HL-60 (cell line): Measurements from ENCODE around the gene PIK3C3.

Experiments used
- DNase-seq, 2 experiments: peaks; one replicate each; pipeline ENCODE4 v3.0.0-alpha.2; 2010 to 2020; ENCODE audit warnings: low read depth in 1 of 2, low spot score in 1 of 2
- H3K27ac ChIP-seq: fragments of 250-450 bp; sonication (Bioruptor Pico); replicated peaks from 2 replicates; pipeline ENCODE4 v1.5.1; 2020; ENCODE audit warnings: mild to moderate bottlenecking, moderate library complexity
- H3K27me3 ChIP-seq: fragments of 250-450 bp; sonication (Bioruptor Pico); 2 replicates; pipeline ENCODE4 v1.5.1; 2021; ENCODE audit warnings: mild to moderate bottlenecking, moderate library complexity; ENCODE audit not compliant: insufficient read depth, poor library complexity, severe bottlenecking
- H3K4me3 ChIP-seq: replicated peaks from 2 replicates; pipeline ENCODE4 v1.5.1; 2011; ENCODE audit warnings: mild to moderate bottlenecking, control low read depth, low read length; ENCODE audit not compliant: insufficient read depth
- CTCF ChIP-seq: IDR thresholded peaks from one replicate; pipeline ENCODE4 v1.5.1; 2011; ENCODE audit warnings: low read length, control low read depth, inconsistent platforms; ENCODE audit not compliant: insufficient read depth
- GABPA ChIP-seq: IDR thresholded peaks from 2 replicates; pipeline ENCODE4 v1.6.1; 2012; ENCODE audit warnings: low read depth
- POLR2AphosphoS5 ChIP-seq: IDR thresholded peaks from 2 replicates; pipeline ENCODE4 v1.6.1; 2012; ENCODE audit warnings: low read depth
- REST ChIP-seq: IDR thresholded peaks from 2 replicates; pipeline ENCODE4 v1.6.1; 2012; ENCODE audit warnings: low read depth; ENCODE audit not compliant: insufficient replicate concordance
- SPI1 ChIP-seq: IDR thresholded peaks from 2 replicates; pipeline ENCODE4 v1.6.1; 2012; ENCODE audit warnings: low read depth, mild to moderate bottlenecking, borderline replicate concordance

The PIK3C3 gene

GRCh38 chr18:42033137-42033810, 78.2 kb downstream of the PIK3C3 start:
- H3K27me3 ChIP-seq: no peaks in the 10 kb centered on the region
- TF ChIP-seq POLR2AphosphoS5 (no peak), SPI1 (no peak), CTCF (no peak), GABPA (no peak), REST (no peak)
- no peak overlapping the region for H3K4me3 ChIP-seq
- DNase-seq: no peak
- H3K27ac ChIP-seq: no peak overlapping the region

GRCh38 chr18:42038936-42039335, 83.9 kb downstream of the PIK3C3 start:
- no peak overlapping the region for H3K27ac ChIP-seq
- TF ChIP-seq POLR2AphosphoS5: no peak
- TF ChIP-seq CTCF: no peak
- no peak for TF ChIP-seq GABPA
- no peak for TF ChIP-seq SPI1
- no peak for TF ChIP-seq REST
- H3K4me3 ChIP-seq: no peak overlapping the region
- DNase-seq: no peak
- no peaks in the 10 kb centered on the region for H3K27me3 ChIP-seq

- Histone ChIP-seq H3K27ac (no peak overlapping the region), H3K27me3 (no peaks in the 10 kb centered on the region), H3K4me3 (no peak overlapping the region)
- no peak for DNase-seq
- TF ChIP-seq REST (no peak), SPI1 (no peak), CTCF (no peak), POLR2AphosphoS5 (no peak), GABPA (no peak)
These were observed 84.4 kb downstream of the PIK3C3 start for GRCh38 chr18:42039396-42039795.
